ENCODE data around the gene DNAJC8.

DNAJC8 gene

DNA sequence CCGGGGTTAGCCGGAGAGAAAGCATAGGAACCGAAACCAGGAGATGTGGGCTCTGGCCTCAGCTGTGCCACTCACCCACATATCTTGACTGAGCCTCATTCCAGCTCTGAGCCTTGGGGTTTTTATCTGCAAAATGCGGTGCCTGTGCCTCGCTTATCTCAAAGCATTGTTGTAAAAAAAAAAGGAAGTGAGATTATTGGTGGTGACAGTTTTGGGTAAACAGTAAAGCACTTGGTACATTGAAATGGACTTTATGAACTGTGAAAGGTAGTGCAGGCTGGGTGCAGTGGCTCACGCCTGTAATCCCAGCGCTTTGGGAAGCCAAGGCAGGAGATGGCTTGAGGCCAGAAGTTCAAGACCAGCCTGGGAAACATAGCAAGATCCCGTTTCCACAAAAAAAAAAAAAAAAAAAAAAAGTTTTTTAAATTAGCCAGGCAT is 60.1 kb downstream of the DNAJC8 start:
- DNase-seq (ENCODE audit: low read depth, low spot score) = no peak

DNA sequence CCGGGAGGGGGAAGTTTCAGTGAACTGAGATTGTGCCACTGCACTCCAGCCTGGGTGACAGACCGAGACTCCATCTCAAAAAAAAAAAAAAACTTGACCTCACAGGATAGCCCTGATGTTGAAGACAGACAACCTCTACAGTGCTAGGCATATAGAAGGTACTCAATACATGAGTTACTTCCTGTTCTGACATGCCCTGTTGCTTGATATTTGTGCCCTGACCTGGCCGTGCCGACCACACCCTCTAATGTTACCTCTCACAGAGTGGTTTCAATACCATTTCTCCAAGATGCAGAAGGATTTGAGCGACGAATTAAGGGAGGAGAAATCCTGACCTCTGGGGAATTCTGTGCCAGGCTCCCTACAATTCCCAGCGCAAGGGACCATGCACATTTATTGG is 61.6 kb downstream of the DNAJC8 start:
- DNase-seq (ENCODE audit: low read depth, low spot score) = no peak

DNA sequence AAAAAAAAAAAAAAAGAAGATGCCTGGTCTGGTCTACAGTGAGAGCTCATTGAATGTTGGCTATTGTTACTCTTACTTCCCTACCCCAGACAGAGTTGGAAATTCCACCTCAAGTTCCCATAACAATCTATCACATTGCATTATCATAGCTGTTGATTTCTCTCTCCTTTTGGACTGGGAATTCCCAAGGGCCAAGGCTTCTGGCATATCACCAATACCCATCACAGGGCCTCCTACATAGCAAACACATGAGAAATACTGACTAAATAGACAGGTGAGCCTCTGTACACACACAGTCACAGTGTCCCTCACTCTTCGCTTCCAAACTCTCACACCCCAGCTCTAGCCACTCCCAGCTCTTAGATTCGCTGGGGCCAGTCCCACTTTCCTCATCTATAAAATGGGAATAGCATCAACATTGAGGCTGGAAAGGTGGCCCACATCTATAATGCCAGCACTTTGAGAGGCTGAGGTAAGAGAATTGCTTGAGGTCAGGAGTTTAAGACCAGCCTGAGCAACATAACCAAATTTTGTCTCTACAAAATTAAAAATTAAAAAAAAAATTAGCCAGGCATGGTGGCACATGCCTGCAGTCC is 62.7 kb downstream of the DNAJC8 start:
- DNase-seq (ENCODE audit: low read depth, low spot score) = no peak

DNA sequence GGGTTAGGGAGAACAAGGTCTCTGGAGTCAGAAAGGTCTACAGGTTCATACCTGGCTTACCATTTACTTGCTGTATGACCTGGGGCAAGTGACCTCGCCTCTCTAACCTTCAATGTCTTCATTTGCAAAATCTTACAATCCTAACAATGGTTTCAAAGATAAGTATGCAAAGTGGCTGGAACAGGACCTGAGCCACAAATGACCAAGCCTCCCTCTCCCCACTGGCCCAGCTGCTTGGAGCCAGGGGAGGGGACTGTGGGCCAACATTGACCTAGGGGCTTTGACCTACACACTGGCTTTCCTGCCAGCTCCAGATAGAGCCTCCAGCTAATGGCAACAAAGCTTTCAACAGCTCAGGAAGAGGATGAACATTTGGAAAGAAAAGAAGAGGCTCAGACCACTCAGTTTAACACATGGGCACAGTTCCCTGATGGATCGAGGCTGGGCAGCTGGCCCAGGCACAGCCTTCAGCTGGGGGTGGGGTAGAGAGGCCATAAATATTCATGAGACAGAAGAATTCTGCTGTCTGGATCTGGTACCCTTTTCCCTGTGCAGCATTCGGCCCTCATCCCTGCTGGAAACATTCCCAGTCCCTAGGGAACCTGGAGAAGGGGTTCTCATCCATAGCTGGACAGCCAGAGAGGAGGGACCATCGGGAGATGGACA is 69.2 kb downstream of the DNAJC8 start:
- no peak for DNase-seq (ENCODE audit: low read depth, low spot score)

DNA sequence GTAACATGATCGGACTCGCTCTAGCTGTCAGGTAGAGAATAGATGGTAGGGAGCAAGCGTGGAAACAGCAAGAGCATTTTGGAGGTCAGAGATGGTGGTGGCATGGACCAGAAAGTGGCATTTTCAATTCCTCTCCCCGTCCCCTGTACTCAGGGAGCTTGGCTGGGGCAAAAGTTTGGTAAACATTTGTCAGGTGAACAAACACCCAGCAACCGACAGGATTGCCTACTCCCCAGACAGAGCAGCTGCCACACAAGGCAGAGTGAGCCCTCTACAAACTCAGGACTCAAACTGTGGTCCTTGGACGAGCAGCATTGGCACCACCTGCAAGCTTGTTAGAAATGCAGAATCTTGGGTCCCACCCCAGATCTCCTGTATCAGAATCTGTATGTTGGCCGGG is 70.7 kb downstream of the DNAJC8 start:
- DNase-seq (ENCODE audit: low read depth, low spot score) = no peak

DNA sequence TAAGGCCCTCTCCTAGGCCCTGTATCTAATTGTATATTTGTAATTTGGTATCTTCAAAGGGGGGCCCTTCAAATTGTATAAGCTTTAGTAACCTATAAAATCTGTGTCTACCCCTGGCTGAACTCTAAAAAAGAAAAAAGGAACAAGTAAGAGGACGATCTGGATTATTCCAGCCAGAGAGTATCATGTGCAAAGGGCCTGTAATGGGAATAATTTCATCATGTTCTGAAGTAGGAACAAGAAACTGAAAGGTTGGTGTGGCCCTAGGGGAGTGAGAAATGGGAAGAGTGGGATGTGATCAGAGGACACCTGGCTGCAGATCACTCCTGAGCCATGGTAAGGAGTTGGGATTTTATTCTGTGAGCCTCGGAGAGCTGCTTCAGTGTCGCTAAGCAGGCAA is 71.1 kb downstream of the DNAJC8 start:
- DNase-seq (ENCODE audit: low read depth, low spot score) = no peak

DNA sequence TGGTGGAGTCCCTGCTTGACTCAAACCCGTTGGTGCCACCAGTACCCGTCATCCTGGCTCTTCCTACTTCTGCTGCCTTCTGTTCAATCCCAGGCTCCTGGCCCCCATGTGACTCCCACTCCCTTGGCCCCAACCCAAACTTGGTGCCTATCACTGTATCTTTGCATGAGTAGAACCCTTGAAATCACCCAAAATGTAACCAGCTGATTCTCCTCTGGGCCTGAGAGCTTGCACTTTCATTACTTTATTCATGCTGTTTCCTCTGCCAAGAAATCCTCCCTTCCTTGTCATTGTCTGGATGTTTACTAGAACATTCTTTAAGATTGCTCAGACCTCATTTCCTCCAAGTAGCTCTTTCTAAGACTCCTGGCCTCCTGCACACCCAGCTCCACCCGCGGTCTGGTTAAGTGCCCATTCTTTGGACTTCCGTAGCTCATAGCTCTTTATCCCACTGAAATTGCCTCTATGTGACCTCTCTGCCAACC is 72.0 kb downstream of the DNAJC8 start:
- no peak for DNase-seq (ENCODE audit: low read depth, low spot score)

DNA sequence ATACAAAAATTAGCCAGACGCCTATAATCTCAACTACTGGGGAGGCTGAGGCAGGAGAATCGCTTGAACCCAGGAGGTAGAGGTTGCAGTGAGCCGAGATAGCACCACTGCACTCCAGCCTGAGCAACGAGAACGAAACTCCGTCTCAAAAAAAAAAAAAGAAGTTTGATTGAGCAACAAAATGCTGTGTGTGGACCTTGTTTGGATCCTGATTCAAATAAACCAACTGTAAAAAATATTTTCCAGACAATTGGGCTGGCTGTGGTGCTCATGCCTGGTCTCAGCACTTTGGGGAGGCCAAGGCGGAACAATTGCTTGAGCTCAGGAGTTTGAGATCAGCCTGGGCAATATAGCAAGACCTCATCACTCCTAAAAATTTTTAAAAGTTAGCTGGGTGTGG is 73.1 kb downstream of the DNAJC8 start:
- DNase-seq (ENCODE audit: low read depth, low spot score) = no peak

DNA sequence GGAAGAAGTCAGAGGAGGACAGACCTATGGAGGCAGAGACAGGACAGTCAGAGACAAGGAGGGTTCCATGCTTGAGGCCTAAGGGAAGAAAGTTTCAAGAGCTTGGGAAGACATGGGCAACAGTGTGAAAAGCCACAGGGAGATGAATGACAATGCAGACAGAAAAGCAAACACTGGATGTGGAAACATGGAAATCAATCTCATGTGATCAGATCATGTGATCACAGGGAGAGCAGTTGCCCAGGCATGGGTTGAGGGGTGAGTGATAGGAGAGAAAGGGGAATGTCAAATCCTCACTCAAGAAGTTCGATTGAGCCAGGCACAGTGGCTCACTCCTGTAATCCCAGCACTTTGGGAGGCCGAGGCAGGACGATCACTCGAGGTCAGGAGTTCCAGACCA is 73.6 kb downstream of the DNAJC8 start:
- DNase-seq (ENCODE audit: low read depth, low spot score) = no peak

DNA sequence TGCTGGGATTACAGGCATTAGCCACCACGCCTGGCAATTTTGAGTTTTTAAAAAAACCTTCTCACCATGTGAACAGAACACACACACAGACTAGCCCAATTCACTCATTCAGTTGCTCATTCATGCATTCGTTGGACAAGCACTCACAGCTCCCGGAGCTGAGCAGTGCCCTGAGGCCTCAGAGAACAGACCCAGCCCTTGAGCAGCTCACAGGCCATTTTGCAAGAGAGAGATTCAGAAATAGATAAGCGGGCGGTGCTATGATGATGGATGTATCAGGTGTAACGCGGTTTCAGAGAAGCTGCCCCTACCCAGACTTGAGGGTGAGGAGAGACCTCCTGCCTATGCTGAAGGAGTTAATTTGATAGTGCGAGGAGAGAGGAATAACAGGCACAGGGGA is 74.9 kb downstream of the DNAJC8 start:
- DNase-seq (ENCODE audit: low read depth, low spot score) = no peak

DNA sequence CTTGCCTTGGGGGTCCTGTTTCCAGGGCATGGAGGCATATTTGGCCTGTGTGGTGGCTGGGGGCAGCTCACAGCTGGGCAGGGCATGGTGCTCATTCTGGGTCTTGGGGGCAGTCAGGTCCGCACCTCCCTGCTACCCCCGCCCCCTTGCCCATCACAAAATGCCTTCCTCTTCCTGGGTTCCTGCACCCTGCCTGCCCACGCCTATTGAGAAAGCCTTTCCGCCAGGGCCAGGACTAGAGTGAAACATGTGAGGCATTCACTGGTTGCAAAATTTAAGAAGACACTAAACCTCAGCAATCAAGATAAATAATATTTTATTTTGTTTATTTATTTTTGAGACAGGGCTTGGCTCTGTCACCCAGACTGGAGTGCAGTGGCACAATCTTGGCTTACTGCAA is 76.0 kb downstream of the DNAJC8 start:
- DNase-seq (ENCODE audit: low read depth, low spot score) = no peak

DNA sequence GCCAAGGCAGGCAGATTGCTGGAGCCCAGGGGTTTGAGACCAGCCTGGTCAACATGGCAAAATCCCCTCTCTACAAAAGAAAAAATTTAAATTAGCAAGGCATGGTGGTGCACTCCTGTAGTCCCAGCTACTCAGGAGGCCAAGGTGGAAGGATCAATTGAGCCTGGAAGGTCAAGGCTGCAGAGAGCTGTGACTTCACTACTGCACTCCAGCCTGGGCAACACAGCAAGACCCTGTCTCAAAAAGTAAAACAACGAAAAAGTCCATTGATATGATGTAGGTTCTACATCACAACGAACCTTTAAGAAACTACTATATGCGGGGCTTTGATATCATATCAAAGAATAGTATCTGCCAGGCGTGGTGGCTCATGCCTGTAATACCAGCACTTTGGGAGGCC is 77.2 kb downstream of the DNAJC8 start:
- no peak for DNase-seq (ENCODE audit: low read depth, low spot score)

DNA sequence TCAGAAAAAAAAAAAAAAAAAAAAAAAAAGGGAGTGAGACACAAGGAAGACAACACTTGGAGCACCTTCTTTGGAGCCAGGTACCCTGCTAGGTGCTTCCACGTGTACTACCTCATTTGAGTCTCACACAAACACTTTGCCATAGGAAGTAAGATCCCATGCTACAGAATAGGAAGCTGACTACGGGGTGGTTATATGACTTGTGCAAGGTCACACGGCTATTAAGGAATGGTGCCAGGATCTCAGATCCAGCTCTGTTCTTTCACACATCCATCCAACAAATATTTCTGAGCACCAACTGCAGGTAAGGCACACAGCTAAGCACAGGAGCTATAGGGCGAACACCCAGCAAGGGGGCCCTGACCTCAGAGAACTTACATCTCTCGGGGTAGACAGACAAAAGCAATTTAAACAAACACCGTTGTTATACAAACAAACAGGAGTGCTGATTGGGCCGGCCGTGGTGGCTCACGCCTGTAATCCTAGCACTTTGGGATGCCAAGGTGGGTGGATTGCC is 78.7 kb downstream of the DNAJC8 start:
- no peak for DNase-seq (ENCODE audit: low read depth, low spot score)

Data from iPS DF 19.7 (cell line).